Sigmoid colon (tissue), 7 donors: Measurements from ENCODE around the gene VWA3A. TPM values are rescaled to one million over a fixed set of nuclear protein-coding genes. Genes with fewer than 3 reads are reported as not detected.

Experiments used
- DNase-seq: peaks from one replicate; pipeline ENCODE4 v3.0.0-alpha.2; 2019
- H3K27ac ChIP-seq, 4 donors: fragments of 200-600 bp; sonication (generic); one replicate each; pipeline ENCODE4 v1.5.1; 2016 to 2019; ENCODE audit warnings: mild to moderate bottlenecking in 1 of 4
- H3K27me3 ChIP-seq, 3 donors: fragments of 200-600 bp; sonication (generic); one replicate each; pipeline ENCODE4 v1.5.1; 2019; ENCODE audit warnings: mild to moderate bottlenecking in 1 of 3
- H3K36me3 ChIP-seq, 4 donors: fragments of 200-600 bp; sonication (generic); one replicate each; pipeline ENCODE4 v1.5.1; 2016 to 2019
- H3K4me1 ChIP-seq, 4 donors: fragments of 200-600 bp; sonication (generic); one replicate each; pipeline ENCODE4 v1.5.1; 2017 to 2019
- H3K4me3 ChIP-seq, 4 donors: fragments of 200-600 bp; sonication (generic); one replicate each; pipeline ENCODE4 v1.5.1; 2017 to 2019; ENCODE audit warnings: mild to moderate bottlenecking in 2 of 4, moderate library complexity in 1 of 4
- H3K9me3 ChIP-seq, 4 donors: fragments of 200-600 bp in 3 of 4; sonication (generic) in 3 of 4; one replicate each; pipeline versions ENCODE4 v1.5.1 to v1.6.1; 2013 to 2019
- EP300 ChIP-seq, 4 donors: sonication (generic); formaldehyde crosslinking; IDR thresholded peaks; one replicate each; pipeline ENCODE4 v1.6.1; 2017; ENCODE audit warnings: antibody characterized with exemption in 4 of 4
- POLR2A ChIP-seq, 2 donors: fragments of 450-650 bp; IDR thresholded peaks; one replicate each; pipeline ENCODE4 v1.6.1; 2016; ENCODE audit warnings: antibody characterized with exemption in 2 of 2, mild to moderate bottlenecking in 2 of 2, moderate library complexity in 2 of 2
- POLR2AphosphoS5 ChIP-seq, 4 donors: sonication (generic); formaldehyde crosslinking; IDR thresholded peaks; one replicate each; pipeline ENCODE4 v1.6.1; 2017; ENCODE audit warnings: antibody characterized with exemption in 4 of 4
- WGBS, 2 donors: extraction: QIAGEN DNeasy Blood & Tissue Kit; methylation state at CpG; one replicate each; pipeline ENCODE4 v1.1.7; 2013; 5-methylcytosine and 5-hydroxymethylcytosine counted together
- intact Hi-C: fragments of 100-400 bp; cut with DNase I; formaldehyde crosslinking; loops from one replicate; pipeline ENCODE4 v1.15.1; 2023
- polyA plus RNA-seq, 3 donors: library from polyadenylated mRNA; stranded (reverse); fragments of 200-250 nt; gene quantifications; one replicate each; pipeline ENCODE4 v1.2.3, GENCODE V29; 2013
- total RNA-seq, 4 donors: library from RNA; depleted of rRNA; stranded (reverse); fragments of >200 nt; gene quantifications; one replicate each; pipeline ENCODE4 v1.1.0, GENCODE V29; 2016
- TF ChIP-seq, protein P1 (sequence below), 4 experiments: fragments of 450-650 bp in 3 of 4; fragments of 200-600 bp in 1 of 4; IDR thresholded peaks; one replicate each; pipeline ENCODE4 v1.5.1; 2016 to 2019; ENCODE audit warnings: antibody characterized with exemption in 4 of 4, mild to moderate bottlenecking in 3 of 4, moderate library complexity in 2 of 4
- donor health status: healthy with polysubstance abuse.
- donor health status: Bipolar disorder and iron deficiency.
- donor health status: healthy.

VWA3A gene
- total and polyA plus RNA-seq, 7 donors: under 0.01 to 0.55 (median 0.07) TPM; not detected in 4

GRCh38 chr16:22065252-22065651 is 27.1 kb upstream of the VWA3A start:
- DNase-seq: no peak
- intact Hi-C loops: no loop called here
- TF ChIP-seq POLR2A (IDR thresholded peaks at IDR 0.05): no peak
- no peak for TF ChIP-seq POLR2AphosphoS5 (IDR thresholded peaks at IDR 0.05)
- TF ChIP-seq EP300 (IDR thresholded peaks at IDR 0.05): no peak
- Histone ChIP-seq H3K4me1 (peaks cover 0 to 12% (median 4%) of the 10 kb centered on the region in 4 donors), H3K9me3 (no peaks in the 10 kb centered on the region), H3K27ac (no peak overlapping the region), H3K27me3 (no peaks in the 10 kb centered on the region), H3K36me3 (no peaks in the 10 kb centered on the region), H3K4me3 (no peak overlapping the region)
- WGBS, 2 donors: 93 to 96% methylated on average over 1 of the region's 1 CpG

DNA sequence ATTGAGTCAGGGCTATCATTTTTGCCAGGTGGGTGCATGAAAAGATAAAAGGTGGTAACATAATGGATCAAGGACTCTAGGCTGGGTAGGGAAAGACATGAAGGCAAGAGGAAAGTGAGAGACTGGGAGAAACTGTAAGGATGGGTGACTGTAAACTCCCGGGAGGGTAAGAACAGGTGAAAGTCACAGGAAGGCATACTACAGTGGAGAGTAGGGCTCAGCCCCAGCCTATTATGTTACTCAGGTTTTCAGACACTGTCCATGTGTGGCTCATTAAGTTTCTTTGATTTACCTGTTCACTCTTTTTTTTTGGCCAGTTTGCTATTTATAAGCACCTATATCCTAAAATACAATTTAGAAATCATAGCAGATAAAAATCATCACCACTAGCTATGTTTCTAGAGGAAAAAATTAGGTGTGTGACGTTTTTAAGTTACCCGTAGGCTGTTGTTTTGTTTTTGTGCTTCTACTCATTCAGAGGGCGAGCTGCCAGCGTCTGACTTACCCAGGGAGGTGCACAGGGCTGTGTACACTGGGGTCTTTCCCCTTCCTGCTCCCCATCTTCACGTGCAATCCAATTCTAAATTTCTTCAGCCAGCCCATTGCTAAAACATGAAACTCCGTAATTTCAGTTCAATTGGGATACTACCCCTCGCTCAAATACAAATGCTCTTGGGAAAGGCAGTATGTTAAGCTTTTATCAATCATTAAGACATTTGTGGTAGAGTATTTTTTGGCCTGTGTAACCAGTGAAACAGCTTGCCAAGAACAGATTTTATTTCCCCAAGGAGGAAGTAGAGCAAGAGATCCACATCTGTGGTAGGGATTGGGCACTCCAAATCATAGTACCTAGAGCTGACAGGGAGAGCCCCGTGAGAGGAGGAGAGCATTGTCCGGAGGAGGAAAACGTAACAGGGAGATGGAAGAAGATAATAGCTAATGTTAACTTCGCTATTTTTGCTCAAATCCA is 21.7 kb upstream of the VWA3A start:
- peaks cover 0 to 3% (median 0%) of the 10 kb centered on the region in 4 donors for H3K36me3 ChIP-seq
- no peak for DNase-seq
- WGBS, 2 donors: 67 to 79% methylated on average over 12 of the region's 12 CpGs
- TF ChIP-seq POLR2AphosphoS5 (IDR thresholded peaks at IDR 0.05) (no peak), POLR2A (IDR thresholded peaks at IDR 0.05) (no peak), EP300 (IDR thresholded peaks at IDR 0.05) (no peak)
- TF ChIP-seq, protein P1, sequence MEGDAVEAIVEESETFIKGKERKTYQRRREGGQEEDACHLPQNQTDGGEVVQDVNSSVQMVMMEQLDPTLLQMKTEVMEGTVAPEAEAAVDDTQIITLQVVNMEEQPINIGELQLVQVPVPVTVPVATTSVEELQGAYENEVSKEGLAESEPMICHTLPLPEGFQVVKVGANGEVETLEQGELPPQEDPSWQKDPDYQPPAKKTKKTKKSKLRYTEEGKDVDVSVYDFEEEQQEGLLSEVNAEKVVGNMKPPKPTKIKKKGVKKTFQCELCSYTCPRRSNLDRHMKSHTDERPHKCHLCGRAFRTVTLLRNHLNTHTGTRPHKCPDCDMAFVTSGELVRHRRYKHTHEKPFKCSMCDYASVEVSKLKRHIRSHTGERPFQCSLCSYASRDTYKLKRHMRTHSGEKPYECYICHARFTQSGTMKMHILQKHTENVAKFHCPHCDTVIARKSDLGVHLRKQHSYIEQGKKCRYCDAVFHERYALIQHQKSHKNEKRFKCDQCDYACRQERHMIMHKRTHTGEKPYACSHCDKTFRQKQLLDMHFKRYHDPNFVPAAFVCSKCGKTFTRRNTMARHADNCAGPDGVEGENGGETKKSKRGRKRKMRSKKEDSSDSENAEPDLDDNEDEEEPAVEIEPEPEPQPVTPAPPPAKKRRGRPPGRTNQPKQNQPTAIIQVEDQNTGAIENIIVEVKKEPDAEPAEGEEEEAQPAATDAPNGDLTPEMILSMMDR (IDR thresholded peaks at IDR 0.05): no peak
- no peak overlapping the region for H3K4me3 ChIP-seq
- no peaks in the 10 kb centered on the region for H3K27me3 ChIP-seq
- intact Hi-C loops: no loop called here
- peaks cover 0 to 17% (median 8%) of the 10 kb centered on the region in 4 donors for H3K4me1 ChIP-seq
- H3K9me3 ChIP-seq: no peaks in the 10 kb centered on the region
- peak overlapping the region in 1 of 4 donors; percentile 7 for H3K27ac ChIP-seq

- peaks cover 0 to 17% (median 8%) of the 10 kb centered on the region in 4 donors for H3K4me1 ChIP-seq
- TF ChIP-seq, protein P1 (IDR thresholded peaks at IDR 0.05): no peak
- no peak for TF ChIP-seq POLR2A (IDR thresholded peaks at IDR 0.05)
- TF ChIP-seq EP300 (IDR thresholded peaks at IDR 0.05): no peak
- TF ChIP-seq POLR2AphosphoS5 (IDR thresholded peaks at IDR 0.05): no peak
- no peak overlapping the region for H3K4me3 ChIP-seq
- peaks cover 0 to 11% (median 0%) of the 10 kb centered on the region in 4 donors for H3K36me3 ChIP-seq
- DNase-seq: no peak
- WGBS, 2 donors: 91 to 93% methylated on average over 7 of the region's 7 CpGs
- no peaks in the 10 kb centered on the region for H3K27me3 ChIP-seq
- H3K9me3 ChIP-seq: no peaks in the 10 kb centered on the region
- intact Hi-C loops: no loop called here
- H3K27ac ChIP-seq: peak overlapping the region in 1 of 4 donors; percentile 7
Measured at GRCh38 chr16:22071331-22071910, 20.9 kb upstream of the VWA3A start.

DNA sequence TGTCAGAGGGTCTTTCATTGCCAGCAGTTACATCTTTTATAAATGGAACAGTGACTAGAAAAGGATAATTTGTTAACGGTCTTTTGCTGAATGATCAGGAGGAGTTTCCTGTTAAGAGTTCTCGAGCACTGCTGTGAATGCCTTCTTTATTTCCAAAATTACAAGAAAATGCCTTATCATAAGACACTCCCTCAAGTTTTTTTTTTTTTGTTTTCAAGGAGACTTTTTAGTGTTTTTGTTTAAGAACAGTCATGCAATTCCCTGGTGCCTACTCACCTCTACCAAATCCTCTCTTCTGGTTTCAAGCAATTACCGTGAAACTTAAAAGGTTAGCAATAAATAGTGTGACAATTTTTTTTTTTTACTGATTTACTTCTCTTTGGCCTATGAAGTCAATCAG is 19.0 kb upstream of the VWA3A start:
- Histone ChIP-seq H3K36me3 (peaks cover 0 to 13% (median 0%) of the 10 kb centered on the region in 4 donors), H3K4me1 (peaks cover 0 to 17% (median 8%) of the 10 kb centered on the region in 4 donors), H3K4me3 (no peak overlapping the region), H3K9me3 (no peaks in the 10 kb centered on the region), H3K27ac (no peak overlapping the region), H3K27me3 (no peaks in the 10 kb centered on the region)
- TF ChIP-seq POLR2AphosphoS5 (IDR thresholded peaks at IDR 0.05) (no peak), POLR2A (IDR thresholded peaks at IDR 0.05) (no peak)
- WGBS, 2 donors: 75 to 88% methylated on average over 3 of the region's 3 CpGs
- no peak for DNase-seq
- intact Hi-C loops: no loop called here

- no peaks in the 10 kb centered on the region for H3K27me3 ChIP-seq
- peaks cover 0 to 13% (median 0%) of the 10 kb centered on the region in 4 donors for H3K36me3 ChIP-seq
- WGBS, 2 donors: 93 to 94% methylated on average over 11 of the region's 11 CpGs
- no peak overlapping the region for H3K4me3 ChIP-seq
- peaks cover 0 to 14% (median 8%) of the 10 kb centered on the region in 4 donors for H3K4me1 ChIP-seq
- DNase-seq: no peak
- no peak for TF ChIP-seq EP300 (IDR thresholded peaks at IDR 0.05)
- no peak for TF ChIP-seq POLR2AphosphoS5 (IDR thresholded peaks at IDR 0.05)
- no peak for TF ChIP-seq POLR2A (IDR thresholded peaks at IDR 0.05)
- TF ChIP-seq, protein P1 (IDR thresholded peaks at IDR 0.05): no peak
- no peaks in the 10 kb centered on the region for H3K9me3 ChIP-seq
- intact Hi-C loops: loop anchor here (5.0 kb wide), 1 partner anchor 222 kb away; the partner anchor contains the start of gene POLR3E
- H3K27ac ChIP-seq: no peak overlapping the region
Measured at GRCh38 chr16:22075043-22075757, 17.1 kb upstream of the VWA3A start.
